ENCODE results near the gene LIG1.
"Not testable (repeated sequence)": the region's sequence is repeated elsewhere in the genome, so short reads cannot be mapped to it uniquely, and the experiment has no call there.

The LIG1 gene

DNA sequence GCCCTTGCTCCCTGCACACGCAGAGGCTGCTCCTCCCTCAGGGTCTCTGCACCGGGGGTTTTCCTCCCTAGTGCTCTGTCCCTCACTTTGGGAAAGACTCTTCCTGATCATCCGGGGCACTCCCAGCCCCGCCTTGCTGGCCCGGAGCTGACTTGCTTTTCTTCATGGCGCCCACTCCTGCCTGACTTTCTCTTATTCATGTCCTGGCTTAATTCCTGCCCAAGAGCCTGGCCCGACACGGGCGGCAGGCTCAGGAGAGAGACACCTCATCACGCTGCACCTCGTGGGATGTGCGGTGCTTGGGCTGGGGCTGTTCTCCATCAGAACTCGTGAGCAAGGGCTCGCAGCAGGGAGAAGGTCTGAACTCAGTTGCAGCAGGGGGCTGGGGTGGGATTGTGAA is 47.7 kb downstream of the LIG1 start:
- in situ Hi-C loops (cut with HindIII; ENCODE audit: low sequenced_read_pairs), result no loop called here

DNA sequence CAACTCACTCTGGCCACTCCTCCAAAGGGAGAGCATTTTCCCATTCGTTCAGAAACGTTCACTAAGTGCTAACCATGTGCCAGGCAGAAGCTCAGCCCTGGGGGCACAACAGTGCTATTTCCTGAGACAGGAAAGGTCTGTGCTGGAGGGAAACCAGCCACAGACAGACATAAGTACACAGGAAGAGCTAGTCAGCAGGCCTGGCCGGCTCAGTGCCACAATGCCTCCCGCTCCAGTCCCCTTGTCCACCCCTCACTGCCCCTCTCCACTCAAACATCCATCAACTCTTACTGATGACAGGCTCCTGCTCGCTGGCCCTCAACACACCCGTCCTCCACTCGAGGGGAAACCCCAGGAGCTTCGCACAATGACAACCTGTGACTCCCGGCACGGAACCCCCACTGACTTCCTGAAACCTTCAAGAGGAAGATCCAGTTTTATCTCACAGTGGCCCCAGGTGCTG is 48.2 kb downstream of the LIG1 start:
- in situ Hi-C loops (cut with HindIII; ENCODE audit: low sequenced_read_pairs), result no loop called here

DNA sequence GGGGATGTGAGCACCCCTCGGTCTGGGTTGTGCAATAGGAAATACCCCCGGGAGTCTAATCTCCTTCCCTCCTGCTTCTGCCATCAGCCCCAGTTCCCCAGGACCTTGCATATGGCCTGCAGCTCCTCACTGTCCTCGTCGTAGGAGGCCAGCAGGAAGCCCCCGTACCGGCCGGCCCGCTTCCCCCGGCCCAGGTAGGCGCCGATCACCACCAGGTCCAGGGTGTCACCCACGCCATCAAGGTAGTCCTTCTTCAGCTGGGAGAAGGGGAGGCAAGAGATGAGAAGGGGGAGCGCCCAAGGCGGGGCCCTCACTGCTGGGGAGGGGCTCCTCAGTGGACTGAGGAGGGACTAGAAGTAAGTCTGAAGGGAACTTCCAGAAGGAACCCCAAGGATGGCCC is 49.1 kb downstream of the LIG1 start:
- in situ Hi-C loops (cut with HindIII; ENCODE audit: low sequenced_read_pairs), result no loop called here

DNA sequence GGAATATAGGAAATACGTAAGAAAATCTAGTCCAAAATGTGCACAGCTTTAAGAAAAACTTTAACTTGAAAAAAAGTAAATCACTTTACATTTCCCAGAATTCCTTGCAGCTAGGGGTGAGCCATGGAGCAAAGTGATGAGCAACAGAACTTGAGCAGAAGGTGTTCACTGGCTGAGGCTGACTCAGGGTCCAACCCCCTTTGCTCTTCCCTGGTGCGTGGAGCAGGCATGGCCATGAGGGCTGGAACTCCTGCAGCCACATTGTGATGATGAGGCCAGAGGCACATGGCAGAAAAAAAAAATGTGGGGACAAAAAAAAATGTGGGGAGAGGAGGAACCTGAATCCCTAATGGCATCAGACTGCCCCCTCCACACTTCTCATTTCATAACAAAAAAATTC is 49.6 kb downstream of the LIG1 start:
- in situ Hi-C loops (cut with HindIII; ENCODE audit: low sequenced_read_pairs), result no loop called here

DNA sequence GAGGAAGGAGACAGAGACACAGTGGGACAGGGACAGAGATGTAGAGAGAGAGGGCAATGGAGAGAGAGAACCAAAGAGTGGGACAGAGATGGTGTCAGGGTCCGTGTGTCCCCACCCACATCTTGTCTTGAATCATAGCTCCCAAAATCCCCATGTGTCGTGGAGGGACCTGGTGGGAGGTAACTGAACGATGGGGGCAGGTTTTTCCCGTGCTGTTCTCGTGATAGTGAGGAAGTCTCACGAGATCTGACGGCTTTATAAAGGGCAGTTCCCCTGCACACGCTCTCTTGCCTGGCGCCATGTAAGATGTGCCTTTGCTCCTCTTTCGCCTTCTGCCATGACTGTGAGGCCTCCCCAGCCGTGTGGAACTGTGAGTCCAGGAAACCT is 52.0 kb downstream of the LIG1 start:
- in situ Hi-C loops (cut with HindIII; ENCODE audit: low sequenced_read_pairs), result no loop called here

DNA sequence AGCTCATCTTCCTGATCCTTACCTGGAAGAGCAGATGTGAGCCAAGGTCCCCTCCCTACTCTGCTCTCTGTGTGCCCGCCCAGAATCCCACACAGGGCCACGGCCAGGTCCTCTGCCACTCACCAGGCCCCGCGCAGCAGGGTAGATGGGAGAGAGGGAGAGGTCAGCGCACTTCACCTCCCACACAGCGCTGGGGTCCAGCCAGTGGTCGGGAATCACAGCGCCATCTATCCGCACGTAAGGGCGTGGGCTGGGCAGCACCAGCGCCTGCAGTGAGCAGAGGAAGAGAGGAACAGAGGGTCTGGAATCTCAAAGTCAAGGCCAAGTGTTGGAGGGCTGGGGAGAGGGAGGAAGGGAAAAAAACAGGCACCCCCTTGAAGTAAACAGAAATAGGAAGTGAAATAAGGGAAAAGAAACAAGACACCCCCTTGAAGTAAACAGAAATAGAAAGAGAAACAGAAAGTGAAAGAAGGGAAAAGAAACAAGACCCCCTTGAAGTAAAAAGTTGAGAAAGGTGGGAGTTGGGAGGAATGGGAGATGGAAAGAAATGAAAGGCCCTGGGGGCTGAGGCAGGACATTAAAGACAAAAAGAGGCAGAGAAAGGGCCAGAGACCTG is 52.5 kb downstream of the LIG1 start:
- in situ Hi-C loops (cut with HindIII; ENCODE audit: low sequenced_read_pairs), result no loop called here

DNA sequence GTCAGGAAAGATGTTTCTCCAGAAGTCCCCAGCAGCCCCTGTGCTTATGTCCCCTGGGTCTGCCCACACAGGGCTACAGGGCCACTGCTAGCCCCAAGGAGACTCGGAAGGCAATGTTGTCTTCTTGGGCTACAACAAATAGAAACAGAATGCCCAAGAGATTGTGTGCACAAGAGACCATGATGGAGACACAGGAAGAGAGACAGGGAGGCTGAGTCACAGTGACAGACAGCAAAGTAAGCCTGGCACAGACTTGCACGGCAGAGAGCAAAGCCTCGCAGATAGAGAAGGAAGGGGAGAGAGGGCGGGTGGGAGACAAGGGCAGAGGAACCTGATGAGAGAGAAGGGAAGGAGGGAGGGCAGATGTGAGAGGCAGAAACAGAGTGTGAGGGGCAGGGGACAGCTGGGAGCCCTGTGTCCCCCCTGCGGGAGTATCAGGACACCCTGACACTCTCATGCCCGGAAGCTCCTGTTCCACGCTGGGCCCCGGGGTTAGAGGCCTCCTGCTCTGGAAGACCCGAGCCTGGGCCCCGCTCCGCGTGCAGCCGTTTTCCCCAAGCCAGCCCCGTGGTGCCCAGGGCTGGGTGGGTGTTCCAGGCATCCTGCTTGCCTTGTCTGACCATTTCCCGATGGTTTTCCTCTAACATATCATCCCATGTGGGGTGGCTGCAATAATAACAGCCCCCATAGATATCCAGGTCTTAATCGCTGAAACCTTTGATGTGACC is 56.8 kb downstream of the LIG1 start:
- in situ Hi-C loops (cut with HindIII; ENCODE audit: low sequenced_read_pairs), result no loop called here

DNA sequence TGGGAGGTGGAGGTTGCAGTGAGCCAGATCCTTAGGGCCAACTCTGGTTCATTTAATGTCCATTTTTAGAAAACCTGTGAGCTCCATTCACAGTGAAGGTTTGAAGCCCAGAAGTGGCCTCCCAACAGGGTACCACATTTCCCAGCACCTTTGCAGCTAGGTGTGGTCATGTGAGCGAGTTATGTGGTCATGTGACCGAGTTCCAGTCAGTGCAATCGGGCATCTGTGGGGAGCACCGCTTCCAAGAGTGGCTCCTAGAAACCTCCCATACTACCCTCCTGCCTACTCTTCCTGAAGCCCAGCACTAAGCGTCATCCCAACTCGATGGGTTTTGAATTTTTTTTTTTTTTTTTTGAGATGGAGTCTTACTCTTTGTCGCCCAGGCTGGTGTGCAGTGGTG is 58.9 kb downstream of the LIG1 start:
- in situ Hi-C loops (cut with HindIII; ENCODE audit: low sequenced_read_pairs), result no loop called here

DNA sequence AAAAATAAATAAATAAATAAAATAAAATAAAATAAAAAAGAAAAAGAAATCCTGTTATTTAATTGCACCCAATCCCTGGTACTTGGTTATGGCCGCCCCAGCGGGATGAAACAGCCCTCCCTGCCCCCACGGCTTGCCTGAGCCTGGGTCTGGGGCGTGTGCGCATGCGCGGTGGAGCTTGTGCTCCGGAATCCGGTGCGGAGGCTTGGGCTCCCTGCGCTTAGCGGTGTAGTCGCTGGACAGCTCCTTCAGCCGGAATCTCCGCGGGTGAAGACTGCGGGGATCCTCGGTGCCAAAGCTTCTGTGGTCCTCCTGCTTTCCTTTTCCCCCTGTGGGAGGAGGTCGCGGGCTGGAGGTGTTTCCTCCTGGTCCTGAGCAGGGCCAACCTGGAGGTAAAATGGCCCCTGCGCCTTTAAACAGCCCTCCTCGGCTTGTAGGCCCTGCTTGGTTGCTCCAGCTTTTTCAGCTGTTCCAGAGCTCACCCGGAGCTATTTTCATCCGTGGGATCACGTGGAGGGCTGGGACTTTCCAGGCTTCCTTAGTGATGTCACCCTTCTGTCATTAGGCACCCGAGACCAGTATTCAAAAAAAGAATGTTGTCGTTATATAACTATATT is 59.7 kb downstream of the LIG1 start, which contains the start of gene PLA2G4C:
Gene PLA2G4C, minus strand, starts transcription at position 468 of the 617 bp plus-strand sequence. CDS start 4,288 bp downstream, outside the sequence.
- in situ Hi-C loops (cut with HindIII; ENCODE audit: low sequenced_read_pairs), result no loop called here

DNA sequence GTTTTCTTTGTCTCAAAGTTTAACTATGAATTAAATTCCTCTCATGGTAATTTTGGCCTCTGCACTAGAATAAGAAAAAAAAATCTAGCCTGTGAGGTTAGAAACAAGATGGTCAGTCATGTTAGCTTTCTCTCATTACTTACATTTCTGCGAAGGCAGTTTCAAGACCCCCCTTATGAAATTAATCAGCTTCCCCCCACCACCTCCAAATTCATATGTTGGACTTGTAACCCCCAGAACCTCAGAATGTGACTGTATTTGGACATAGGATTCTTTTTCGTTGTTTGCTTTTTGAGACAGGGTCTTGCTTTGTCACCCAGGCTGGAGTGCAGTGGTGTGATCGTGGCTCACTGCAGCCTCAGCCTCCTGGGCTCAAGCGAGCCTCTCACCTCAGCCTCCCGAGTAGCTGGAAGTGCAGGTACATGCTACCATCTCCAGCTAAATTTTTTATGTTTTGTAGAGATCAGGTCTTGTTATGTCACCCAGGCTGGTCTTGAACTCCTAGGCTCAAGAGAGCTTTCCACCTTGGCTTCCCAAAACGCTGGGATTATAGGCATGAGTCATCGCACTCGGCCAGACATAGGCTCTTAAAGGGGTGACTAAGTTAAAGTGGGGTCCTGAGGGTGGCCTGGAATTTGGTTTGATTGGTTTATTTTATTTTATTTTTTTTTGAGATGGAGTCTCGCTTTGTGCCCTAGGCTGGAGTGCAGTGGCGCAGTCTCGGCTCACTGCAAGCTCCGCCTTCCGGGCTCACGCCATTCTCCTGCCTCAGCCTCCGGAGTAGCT is 61.0 kb downstream of the LIG1 start:
- in situ Hi-C loops (cut with HindIII; ENCODE audit: low sequenced_read_pairs), result no loop called here

DNA sequence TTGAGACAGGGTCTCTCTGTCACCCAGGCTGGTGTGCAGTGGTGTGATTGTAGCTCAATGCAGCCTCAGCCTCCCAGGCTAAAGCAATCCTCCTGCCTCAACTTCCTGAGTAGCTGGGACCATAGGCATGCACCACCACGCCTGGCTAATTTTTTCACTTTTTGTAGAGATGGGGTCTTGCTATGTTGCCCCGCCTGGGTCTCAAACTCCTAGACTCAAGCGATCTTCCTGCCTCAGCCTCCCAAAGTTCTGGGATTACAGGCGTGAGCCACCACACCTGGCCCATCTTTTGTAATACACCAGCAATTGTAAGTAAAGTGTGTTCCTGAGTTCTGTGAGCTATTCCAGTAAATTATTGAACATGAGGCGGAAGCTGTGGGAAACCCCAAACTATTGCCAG is 66.2 kb downstream of the LIG1 start:
- in situ Hi-C loops (cut with HindIII; ENCODE audit: low sequenced_read_pairs), result no loop called here

DNA sequence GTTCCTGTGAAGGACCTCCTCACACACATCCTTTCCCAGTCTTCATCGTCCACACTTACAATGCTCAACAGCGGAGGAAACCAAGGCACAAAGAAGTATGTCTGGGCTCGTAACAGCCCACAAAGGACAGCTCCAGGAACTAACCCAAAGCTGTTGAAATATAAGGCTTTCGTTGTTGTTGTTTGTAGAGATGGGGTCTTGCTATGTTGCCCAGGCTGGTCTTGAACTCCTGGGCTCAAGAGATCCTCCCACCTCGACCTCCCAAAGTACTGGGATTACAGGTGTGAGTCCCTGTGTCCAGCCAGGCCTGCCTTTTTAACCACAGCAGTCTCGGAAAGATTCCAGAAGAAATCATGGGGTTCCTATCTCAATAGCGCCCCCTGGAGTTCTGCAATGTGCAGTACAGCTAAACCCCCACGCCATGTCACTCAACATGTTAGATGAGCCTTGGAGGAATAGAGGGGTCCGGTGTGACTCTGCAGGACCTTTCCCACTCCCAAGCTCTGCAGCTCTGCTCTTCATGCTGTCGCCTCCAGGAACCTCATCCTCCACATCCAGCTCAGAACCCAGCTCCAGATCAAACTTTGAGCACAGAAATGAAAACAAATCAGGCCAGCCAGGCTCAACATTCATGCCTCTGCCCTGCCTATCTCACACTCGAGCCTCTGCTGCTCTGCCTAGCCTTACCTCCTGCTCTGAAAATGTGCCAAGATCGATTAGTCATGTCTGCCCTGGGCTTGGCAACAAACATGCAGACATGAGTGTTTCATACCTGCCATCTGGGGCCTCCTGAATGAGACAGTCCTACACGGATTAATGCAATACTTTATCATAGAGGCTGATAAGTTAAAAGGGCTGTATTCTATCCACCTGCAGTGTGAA is 67.0 kb downstream of the LIG1 start:
- in situ Hi-C loops (cut with HindIII; ENCODE audit: low sequenced_read_pairs), result no loop called here

DNA sequence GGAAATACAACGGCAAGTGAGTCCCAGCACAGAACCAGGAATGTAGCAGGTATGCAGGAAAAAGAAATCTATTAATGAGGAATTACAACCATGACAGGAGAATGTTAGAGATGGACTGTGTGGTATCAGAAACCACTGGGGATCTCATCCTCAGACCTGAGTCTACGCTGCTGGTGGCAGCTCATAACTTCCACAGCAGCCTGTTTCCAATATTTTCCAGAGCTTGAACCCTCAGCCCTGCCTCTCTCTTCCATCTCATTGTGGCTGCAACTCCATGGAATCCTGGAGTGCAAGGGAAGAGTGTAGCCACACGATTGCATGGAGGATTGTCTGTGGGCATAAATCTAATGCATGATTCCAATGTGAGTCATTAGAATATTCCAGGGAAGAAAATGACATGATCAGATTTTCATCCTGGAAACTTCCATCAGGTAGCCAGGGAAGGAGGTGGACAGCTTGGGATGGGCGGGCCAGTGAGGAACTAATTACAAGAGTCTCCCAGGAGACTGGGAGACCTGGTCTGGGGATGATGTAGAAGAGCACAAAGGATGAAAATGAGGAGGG is 74.5 kb downstream of the LIG1 start:
- in situ Hi-C loops (cut with HindIII; ENCODE audit: low sequenced_read_pairs), result no loop called here

DNA sequence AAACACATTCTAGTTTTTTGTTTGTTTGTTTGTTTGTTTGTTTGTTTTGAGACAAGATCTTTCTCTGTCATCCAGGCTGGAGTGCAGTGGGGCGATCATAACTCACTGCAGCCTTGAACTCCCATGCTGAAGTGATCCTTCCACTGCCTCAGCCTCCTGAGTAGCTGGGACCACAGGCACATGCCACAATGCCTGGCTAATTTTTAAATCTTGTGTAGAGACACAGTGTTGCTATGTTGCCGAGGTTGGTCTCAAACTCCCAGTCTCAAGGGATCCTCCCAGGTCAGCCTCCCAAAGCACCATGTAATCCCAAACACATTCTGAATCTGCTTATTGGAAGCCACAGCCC is 75.3 kb downstream of the LIG1 start:
- in situ Hi-C loops (cut with HindIII; ENCODE audit: low sequenced_read_pairs), result loop anchor here (5.0 kb wide), 1 partner anchor 43 kb away; no protein-coding TSS in a partner anchor

DNA sequence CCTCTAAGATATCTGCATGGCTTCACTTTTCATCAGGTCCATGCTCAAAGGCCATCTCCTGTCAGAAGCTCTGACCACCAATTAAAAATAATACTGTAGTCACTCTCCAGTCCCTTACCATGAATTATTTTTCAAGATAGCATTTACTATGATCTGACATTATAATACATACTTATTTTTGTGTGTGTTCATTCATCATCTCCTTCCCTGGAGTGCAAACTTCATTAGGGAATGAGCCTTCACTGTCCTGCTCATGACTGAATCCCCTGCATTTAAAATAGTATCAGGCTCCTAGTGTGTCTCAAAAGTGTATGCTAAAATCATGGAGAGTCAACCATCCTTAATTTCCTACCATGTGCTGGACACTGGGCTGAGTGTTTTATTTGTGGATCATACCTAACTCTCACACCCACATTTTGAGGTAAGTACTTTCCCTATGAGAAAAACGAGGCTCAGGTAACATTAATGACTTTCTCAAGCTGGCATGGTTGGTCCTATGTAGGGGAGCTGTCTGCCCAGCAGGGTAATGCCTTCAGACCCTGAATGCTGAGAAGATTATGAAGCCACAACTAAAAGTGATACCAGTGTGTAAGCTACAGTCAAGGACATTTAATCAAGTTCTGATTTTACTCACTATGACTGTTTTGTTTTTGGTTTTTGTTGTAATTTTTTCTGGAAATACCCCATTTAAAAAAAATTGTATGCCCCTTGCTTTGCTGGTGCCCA is 75.9 kb downstream of the LIG1 start:
- in situ Hi-C loops (cut with HindIII; ENCODE audit: low sequenced_read_pairs), result loop anchor here (5.0 kb wide), 1 partner anchor 42 kb away; no protein-coding TSS in a partner anchor

DNA sequence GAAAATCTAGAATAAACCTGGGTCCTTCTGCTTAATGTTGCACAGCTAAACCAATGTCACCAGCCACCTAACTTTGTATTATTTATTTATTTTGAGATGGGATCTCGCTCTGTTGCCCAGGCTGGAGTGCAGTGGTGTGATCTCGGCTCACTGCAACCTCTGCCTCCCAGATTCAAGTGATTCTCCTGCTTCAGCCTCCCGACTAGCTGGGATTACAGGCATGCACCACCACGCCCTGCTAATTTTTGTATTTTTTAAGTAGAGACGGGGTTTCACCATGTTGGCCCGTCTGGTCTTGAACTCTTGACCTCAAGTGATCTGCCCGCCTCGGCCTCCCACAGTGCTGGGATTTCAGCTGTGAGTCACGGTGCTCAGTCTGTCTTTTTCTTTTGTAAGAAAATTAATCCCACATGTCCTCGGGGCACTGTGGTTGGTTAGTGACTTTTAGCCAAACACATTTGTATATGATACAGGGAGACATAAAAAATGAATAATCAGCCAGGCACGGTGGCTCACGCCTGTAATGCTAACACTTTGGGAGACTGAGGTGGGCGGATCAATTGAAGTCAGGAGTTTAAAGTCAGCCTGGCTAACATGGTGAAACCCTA is 78.9 kb downstream of the LIG1 start:
- in situ Hi-C loops (cut with HindIII; ENCODE audit: low sequenced_read_pairs), result loop anchor here (5.0 kb wide), 1 partner anchor 39 kb away; no protein-coding TSS in a partner anchor

DNA sequence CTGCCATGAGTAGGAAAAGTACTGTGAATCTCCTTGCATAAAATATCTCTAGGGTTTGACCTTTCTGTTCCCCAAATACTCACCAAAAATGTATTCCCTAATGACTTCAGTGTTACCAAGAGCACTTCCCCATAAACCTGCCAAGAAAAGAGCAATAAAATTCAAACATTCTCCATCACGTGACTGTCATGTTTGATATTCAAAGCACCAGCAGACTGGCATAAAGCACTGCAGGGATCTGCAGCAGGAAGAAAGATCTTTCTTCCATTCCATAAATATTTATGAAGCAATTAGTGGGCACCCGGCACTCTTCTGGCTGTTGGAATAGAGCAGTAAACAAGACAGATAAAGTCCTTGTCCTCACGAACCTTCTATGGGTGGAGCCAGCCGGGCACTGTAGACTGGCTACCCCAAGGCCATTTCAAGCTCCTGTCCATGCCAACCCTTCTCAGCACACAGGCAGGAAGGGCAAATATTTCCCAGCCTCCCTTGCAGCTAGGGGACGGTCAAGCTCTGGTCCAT is 79.8 kb downstream of the LIG1 start:
- in situ Hi-C loops (cut with HindIII; ENCODE audit: low sequenced_read_pairs), result loop anchor here (5.0 kb wide), 1 partner anchor 38 kb away; no protein-coding TSS in a partner anchor

DNA sequence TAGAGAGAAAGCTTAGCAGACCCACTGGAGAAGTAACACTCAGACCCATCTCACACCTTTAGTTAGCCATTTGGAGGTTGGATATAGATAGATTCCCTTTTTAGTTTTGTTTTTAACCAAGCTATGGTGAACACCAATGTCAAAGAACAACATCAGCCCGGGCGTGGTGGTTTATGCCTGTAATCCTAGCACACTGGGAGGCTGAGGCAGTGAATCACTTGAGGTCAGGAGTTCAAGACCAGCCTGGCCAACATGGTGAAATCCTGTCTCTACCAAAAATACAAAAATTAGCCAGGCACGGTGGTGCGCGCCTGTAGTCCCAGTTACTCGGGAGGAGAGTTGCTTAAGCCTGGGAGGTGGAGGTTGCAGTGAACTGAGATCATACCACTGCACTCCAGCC is 81.2 kb downstream of the LIG1 start:
- in situ Hi-C loops (cut with HindIII; ENCODE audit: low sequenced_read_pairs), result not testable (repeated sequence)

Measured in endothelial cell of hepatic sinusoid (primary cell).